Measurements from ENCODE around the gene HDAC9.
"Not testable (repeated sequence)": the region's sequence is repeated elsewhere in the genome, so short reads cannot be mapped to it uniquely, and the experiment has no call there.

HDAC9 gene

DNA sequence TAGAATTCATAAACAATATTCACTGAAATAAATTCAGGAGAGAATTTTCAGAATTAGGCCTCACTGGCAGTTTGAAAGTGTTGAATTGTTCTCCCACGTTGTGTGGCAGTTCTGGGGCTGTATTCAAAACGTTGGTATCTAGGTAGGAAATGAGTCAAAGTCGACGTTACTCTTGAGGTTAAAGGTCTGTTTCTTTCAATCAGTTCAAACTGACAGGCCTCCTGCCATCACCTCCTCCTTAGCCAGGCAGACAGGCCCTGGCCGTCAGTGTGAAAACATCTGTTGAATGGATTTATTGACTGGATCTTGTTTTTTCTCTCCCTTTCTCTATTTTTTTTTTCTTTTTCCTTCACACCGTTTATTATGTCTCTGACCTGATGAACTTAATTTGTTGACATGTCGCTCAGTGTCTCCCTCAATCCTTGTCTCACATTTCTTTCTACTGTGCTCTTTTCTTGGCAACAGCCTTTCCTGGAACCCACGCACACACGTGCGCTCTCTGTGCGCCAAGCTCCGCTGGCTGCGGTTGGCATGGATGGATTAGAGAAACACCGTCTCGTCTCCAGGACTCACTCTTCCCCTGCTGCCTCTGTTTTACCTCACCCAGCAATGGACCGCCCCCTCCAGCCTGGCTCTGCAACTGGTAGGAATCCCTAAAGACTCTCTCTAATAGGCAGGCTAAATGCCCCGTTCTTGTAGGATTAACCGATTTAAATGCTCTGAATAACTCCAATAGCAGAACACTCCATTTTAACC, 231.7 kb downstream of the HDAC9 start:
- no peak for DNase-seq (ENCODE audit: low read depth in 2 of 2)

DNA sequence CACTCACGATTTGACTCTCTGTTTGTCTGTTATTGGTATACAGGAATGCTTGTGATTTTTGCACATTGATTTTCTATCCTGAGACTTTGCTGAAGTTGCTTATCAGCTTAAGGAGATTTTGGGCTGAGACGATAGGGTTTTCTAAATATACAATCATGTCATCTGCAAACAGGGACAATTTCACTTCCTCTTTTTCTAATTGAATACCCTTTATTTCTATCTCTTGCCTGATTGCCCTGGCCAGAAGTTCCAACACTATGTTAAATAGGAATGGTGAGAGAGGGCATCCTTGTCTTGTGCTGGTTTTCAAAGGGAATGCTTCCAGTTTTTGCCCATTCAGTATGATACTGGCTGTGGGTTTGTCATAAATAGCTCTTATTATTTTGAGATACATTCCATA, 240.5 kb downstream of the HDAC9 start:
- not testable (repeated sequence) for DNase-seq (ENCODE audit: low read depth in 2 of 2)

DNA sequence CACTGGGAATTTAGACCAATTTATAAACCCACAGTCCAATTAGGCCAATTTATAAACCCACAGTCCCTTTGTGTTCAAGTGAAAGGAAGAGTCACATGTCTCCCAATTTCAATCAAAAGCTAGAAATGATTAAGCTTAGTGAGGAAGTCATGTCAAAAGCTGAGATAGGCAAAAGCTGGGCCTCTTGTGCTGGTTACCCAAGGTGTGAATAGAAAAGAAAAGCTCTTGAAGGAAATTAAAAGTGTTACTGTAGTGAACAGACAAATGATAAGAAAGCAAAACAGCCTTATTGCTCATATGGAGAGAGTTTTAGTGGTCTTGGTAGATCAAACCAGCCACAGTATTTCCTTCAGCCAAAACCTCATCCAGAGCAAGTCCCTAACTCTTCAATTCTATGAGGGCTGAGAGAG, 245.0 kb downstream of the HDAC9 start:
- DNase-seq (ENCODE audit: low read depth in 2 of 2), result no peak

DNA sequence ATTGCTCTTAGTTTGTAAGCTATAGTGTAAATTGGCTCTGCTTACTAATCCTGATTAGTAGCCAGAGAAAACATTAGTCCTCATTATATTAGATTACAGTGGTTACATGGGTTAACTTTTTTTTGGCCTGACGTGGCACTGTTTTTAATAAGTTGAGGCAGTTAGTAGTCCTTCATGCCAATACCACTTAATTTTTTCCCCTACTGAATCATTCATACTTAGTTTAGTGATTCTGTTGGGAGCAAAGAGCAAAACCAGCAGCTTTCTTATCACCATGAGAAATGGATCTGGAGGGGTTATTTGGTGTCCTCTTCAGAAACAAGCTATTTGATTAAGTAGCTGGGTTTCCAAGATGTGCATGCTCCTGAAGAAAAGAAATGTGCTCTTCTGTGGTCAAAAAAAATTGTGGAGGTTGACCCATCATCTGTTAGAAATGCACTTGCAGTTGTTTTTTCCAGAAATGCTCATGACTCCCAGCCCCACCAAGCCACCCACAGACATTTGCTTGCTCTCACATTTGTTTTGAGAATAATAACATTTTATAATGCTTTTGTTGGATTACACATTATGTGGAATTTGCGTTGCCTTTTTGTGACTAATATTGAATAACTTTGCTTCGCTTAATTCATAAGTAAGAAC, 258.5 kb downstream of the HDAC9 start:
- DNase-seq (ENCODE audit: low read depth in 2 of 2), result no peak

DNA sequence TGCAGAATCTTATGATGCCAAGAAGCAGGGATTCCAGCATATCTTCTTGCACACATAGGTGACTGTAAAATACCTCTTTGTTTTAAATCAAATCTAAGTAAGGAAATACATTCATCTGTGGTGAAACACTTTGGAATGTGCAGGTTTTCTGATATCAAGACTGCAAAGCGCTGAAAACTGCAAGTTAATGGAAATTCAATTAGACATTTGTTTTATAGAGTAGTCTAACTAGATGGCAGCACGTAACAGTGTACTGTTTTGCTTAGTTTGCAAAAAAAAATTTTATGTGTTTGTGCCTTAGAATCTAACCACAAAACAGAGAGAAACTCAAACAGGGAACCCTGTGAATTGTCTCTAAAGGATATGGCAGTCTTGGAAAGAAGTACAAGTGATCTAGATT, 259.2 kb downstream of the HDAC9 start:
- DNase-seq (ENCODE audit: low read depth in 2 of 2), result no peak

DNA sequence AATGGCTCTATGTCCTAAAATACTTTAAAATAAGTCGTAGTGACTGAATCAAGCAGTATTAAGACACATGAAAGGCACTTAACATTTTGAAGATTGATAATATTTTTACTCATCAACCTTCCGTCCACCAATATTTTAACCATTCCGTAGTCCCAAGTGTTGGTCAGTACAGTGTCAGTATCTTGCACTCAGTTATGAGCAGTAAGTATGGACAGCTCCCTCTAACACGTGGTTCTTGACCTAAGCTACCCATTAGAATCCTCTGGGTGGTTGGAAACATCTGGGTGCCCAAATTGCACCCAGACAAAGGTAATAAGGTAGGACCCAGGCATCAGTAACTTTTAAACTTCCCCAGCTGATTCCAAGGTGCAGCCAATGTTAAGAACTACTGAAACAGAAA, 260.2 kb downstream of the HDAC9 start:
- no peak for DNase-seq (ENCODE audit: low read depth in 2 of 2)

DNA sequence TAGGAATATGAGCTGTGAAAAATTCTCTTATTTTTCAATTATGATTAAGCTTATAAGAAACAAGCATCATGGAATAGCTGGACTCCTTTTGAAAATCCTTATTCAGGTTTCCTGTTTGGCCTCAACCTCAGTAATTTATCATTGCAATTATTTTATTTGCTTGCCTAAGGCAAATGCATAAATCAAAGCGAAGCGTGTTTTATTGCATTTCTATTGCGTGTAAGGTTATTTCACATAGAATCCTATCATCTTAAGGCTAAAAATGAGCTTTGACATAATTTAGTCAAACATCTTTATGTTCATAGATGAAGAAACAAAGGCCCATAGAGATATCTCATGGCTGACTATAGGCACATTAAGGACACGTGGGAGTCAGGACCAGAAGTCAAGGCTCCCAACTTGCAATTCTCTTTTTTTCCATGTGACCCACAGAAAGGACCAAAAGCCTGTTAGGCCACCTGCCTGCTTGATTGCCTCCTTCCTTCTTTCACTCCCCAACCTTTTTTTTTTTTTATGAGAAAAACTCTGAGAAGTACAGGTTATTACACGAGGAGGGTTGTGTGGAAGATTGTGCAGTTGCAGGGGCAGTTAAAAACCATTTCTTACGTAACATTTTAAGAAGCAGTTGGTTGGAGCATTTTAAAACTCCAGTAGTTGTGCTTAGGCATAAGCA, 261.0 kb downstream of the HDAC9 start:
- DNase-seq (ENCODE audit: low read depth in 2 of 2), result no peak

DNA sequence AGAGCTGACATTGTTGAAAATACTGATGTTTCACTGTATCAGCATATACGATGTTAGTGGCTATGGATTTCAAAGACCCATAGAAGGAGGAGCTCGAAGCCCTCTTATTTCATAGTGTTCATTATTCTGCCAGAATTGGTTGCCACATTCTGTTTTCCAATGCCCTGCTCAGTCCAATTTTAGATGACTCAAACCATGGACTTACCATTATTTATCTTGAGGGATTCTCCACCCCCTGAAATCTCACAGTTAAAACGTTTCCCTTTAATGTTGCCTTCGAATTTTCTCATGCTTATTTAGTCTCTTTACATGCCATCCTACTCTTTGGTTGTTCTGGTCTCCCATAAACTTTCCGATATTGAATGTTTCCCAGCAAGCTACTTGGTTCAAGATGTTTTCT, 264.5 kb downstream of the HDAC9 start:
- DNase-seq (ENCODE audit: low read depth in 2 of 2), result no peak

DNA sequence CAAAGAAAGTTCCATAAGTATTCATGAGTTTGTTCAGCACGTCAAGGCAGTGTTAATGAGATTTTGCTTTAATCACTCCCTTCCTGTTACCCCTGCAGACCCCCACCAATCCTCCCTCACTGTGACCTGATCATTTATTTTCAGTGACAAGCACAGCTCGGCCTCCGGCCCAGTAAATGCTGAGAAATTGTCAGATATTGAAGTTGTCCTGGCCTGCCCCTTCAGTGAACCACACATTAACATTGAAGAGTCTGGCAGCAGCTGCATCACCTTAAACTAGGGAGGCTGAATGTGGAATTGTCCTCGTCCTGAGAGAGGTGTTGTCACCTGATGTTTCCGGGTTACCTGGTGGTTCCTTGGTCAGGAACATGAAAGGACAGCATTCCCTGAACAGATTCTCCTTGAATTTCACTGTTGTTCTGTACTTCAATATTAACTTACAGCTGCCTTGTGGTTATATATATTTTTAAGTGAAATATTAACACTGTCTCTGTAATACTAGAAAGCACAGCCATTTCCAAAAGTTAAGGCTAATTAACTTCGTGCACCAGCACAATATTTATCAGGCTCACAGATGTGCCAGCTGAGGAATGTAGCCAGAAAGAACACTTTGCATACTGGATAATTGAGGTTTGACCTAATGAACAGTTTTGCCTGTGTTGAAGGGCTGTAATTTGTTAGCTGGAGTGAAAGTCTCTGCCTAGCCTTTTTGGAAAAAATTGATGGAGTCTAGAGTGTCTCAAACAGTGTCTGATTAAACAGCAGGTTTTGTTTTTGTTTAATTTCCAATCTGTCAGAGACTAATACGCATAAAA, 265.3 kb downstream of the HDAC9 start:
- DNase-seq (ENCODE audit: low read depth in 2 of 2), result no peak

DNA sequence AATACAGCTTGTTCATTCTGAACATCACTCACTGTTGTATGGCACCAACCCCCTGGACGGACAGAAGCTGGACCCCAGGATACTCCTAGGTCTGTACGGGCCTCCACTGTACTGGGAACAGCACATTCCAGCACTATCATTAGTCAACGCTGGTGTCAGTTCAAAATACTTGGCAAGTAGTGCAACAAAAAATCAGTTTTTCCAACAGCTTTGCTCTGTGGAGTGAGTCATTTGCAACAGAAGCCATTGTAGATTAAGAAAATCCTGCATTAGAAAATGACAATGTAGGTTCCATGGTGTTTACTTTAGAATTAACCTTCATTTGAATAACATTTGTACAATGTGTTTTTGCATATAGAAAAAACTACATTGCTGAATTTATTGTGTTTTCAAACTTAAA, 266.6 kb downstream of the HDAC9 start:
- no peak for DNase-seq (ENCODE audit: low read depth in 2 of 2)

DNA sequence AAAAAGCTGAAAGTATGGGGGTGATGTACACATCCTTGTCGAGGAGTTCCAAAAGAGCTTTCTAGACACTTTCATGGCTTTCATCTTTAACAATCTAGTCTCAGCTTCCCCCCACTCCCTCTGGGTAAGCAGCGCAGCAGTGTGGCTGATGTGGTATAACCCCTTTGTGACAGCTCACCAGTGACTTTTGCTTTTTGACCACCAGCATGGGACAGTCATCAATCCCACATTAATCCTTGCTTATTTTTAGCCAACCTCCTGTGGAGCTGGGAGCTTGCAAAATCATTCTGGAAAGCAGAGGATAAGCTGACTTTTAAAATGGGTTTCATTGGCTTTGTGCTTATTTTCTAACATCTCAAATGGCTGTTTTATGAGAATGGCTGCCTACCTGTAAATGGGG, 272.7 kb downstream of the HDAC9 start:
- DNase-seq (ENCODE audit: low read depth in 2 of 2), result no peak

DNA sequence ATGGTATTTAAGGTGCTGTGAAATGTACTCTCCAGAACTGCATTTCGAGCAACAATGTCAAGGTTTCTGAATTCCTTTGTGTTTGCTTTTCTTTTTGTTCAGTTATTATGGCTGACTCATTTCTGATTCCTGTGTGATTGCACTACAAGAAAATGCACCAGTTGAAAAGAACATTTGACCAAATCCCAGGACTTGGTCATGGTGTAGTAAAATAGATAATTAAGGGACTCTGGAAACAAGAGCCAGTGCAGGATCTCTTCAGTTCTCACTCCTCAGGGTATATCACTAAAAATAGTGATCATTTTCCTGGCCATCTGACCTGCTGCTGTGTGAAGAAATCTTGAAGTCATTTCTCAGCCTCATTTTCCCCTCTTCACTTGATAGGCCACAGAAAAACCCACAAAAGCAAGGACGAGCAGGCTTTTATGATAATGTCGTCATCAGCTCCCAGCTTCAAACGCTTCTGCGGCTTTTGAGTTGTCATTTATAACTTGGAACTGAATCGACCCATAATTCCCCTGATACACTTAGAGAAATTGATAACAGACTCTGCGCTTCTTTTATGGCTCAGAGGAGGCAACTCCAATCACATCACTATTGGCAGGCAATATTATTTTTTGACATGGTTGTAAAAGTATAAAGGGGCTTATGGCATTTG, 274.7 kb downstream of the HDAC9 start:
- no peak for DNase-seq (ENCODE audit: low read depth in 2 of 2)

DNA sequence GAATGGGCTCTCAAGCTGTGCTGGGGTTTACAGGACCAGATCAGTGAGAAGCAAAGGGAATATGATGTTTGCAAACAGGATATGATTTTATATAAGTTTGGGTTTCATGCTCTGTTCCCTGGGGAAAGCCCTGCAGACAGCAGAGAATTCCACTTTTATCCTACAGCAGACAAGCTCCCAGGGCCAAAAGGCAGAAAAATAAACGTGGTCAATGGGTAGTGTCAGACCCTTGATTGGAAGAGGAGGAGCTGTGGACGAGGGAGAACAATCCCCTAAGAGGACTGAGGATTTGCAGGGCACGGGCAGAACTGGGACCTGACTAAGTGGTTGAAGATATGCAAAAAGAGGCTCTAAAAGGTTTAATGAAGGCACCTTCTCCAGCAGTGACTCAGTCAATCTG, 275.3 kb downstream of the HDAC9 start:
- DNase-seq (ENCODE audit: low read depth in 2 of 2), result no peak

DNA sequence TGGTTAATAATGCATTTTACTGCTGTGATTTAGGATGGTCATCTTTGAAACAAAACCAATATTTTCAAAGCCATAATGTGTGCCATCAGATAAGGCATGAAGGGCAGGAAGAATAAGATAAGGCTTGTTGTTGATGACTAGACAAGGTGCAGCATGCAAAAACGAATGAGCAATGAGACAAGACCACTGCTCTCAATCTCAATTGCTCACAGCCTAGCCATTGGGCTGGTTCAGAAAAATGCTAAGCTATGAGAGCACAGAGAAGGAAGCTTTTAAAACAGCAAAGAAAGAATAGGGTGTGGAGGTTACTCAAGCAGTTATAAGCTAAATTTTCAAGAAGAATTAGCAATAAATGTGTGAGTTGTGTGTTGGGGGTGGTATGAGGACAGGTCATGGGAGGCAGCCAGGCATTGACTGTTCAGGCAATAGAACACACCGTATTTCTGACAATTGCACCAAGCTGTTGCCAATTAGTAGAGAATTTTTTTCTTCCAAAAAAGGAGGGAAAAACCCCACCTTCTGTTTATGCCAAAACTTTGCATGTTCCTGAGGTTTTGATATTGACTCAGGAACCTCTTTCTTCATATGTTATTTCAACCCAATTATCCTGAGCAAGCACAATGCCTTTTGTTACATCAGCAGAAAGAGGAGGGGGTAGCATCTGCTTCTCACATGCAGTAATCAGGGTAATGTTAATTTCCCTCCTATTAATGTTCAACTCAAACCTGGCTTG, 276.5 kb downstream of the HDAC9 start:
- DNase-seq (ENCODE audit: low read depth in 2 of 2), result no peak

DNA sequence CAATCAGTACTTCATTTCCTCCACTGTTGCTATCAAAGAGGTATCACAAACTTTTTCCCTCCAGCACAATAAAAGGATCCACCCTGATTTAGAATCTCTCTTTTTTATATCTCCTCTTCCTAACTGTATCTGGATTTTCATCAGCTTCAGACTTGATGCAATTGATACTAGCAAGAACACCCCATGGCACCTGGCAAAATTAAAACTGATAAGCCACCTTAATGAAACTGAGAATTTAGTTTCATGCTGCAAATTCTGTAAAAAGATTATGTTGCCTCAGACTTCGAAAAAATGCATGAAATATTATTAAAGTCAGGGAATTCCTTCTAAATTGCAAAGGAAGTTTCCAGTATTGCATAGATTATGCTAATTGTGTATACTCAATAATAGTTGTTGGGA, 277.0 kb downstream of the HDAC9 start:
- no peak for DNase-seq (ENCODE audit: low read depth in 2 of 2)

DNA sequence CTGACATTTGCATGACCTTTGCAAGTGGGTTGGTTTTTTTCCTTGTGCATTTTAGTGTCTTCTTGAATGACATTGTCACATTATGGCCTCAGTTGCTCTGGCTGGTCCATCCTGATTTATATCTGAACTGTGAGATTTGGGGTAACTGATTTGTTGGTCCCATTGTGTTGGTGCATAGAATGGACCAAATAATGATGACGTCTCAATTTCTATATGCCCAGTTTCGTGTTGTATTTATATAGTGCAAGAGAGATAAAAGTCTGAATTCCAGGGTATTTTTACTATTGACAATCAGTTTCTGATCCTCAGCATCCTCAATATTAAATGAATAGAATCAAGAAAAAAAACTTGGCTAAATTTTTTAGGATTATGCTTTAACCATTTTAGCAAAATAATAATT, 281.8 kb downstream of the HDAC9 start:
- no peak for DNase-seq (ENCODE audit: low read depth in 2 of 2)

DNA sequence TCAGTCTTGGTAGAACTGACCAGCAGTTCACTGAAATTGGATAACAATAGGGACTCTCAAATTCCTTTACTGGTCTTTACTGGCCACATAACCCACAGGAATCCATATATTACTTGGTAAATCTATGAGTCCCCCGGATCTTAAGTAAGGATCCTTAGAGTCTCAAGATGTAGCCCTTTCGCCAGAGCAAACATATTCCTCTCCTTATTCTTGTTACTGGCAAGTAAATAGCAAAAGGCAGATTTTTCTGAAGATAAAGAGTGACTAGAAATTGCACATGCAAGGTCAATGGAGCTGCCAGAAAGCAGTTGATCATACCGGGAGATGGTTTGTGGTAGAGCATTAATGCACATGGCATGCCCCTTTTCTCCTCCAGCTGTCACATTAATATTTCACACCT, 283.0 kb downstream of the HDAC9 start:
- no peak for DNase-seq (ENCODE audit: low read depth in 2 of 2)

DNA sequence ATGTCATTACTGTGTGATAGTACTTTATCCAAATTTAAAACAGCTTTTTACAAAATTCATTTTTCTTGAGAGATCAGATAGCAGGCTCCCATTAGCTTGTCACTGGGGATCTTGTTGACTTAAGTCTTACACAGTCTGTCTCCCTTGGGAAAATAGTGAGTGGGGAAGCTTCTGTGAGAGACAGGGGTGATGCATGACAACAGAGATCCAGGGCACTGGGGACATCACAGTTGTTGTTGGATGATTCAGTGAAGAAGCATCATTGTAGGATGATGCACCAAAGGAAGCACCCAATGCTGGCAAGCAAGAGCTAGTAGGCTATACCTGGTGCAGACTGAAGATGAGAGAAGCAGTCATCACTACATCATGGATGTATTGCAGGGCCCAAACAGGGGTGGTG, 284.7 kb downstream of the HDAC9 start:
- DNase-seq (ENCODE audit: low read depth in 2 of 2), result no peak

DNA sequence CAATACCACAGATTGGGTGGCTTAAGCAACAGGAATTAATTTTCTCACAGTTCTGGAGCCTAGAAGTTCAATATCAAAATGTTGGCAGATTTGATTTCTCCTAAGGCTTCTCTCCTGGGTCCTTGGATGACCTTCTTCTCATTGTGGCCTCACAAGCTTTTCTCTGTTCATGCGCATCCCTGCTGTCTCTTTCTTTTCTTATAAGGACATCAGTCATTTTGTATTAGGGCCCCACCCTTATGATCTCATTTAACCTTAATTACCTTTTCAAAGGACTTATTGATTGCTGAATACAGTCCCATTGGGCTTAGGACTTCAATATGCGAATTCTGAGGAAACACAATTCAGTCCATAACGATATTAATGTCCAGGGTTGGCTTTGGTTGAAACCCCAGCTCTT, 285.4 kb downstream of the HDAC9 start:
- DNase-seq (ENCODE audit: low read depth in 2 of 2), result no peak

DNA sequence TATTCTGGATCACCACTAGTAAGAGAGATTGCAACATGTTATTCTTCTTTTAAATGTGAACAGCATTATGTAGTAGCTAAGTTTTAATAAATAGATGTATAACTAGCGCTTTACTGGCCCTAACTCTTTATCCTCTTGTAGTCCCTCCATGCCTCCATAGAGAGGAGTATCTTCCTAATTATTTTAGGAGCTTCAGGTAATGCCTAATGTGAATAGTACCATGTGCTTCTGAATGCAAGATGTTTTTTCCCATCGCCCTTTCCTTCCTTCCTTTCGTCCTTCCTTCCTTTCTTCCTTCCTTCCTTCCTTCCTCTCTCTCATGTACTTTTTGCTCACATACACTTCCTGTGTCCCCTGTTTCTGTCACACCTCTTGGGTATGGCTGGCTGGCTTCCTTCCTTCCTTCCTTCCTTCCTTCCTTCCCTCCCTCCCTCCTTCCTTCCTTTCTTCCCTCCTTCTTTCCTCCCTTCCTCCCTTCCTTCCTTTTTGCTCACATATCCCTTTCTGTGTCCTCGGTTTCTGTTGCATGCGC, 290.7 kb downstream of the HDAC9 start:
- DNase-seq (ENCODE audit: low read depth in 2 of 2), result no peak

DNA sequence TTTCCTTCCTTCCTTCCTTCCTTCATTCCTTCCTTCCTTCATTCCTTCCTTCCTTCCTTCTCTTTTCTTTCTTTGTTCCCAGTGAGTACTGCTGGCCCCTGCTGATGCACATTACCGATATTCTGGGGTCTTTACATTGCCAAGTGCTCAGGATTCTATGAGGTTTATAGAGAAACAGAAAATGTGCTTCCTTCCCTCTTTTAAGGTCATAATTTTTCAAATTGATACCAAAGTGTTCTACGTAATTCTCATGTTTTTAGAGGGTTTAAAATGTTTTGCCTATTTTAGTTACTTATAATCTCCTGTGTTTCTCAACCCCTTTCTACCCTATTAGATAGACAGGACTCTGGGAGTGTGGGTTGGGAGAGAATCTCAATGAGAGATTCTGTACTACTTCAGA, 291.2 kb downstream of the HDAC9 start:
- DNase-seq (ENCODE audit: low read depth in 2 of 2), result no peak
